ENCODE results near the gene ANKMY2.

The ANKMY2 gene

GRCh38 chr7:16609842-16610450, 35.6 kb downstream of the ANKMY2 start:
- no peaks in the 10 kb centered on the region for H3K9me2 ChIP-seq (replicated peaks; ENCODE audit: low read depth, low read length)
- no peaks in the 10 kb centered on the region for H3F3A ChIP-seq (ENCODE audit: low read depth)
- no peaks in the 10 kb centered on the region for H3K4me1 ChIP-seq (ENCODE audit: insufficient read depth, low read length, poor library complexity, severe bottlenecking)
- H3K9ac ChIP-seq (ENCODE audit: low read depth, low read length, poor library complexity, severe bottlenecking): no peak overlapping the region
- no peaks in the 10 kb centered on the region for H4K20me1 ChIP-seq (ENCODE audit: insufficient read depth, low read length, poor library complexity, severe bottlenecking)
- H2AFZ ChIP-seq (ENCODE audit: low read length): no peak overlapping the region
- H3K79me2 ChIP-seq (ENCODE audit: insufficient read depth, low read length): no peaks in the 10 kb centered on the region
- no peak overlapping the region for H3K4me3 ChIP-seq (ENCODE audit: low read length, poor library complexity, severe bottlenecking)
- H3K9me3 ChIP-seq (ENCODE audit: insufficient read depth, low read depth, low read length): no peaks in the 10 kb centered on the region
- H3K4me2 ChIP-seq (ENCODE audit: low read depth, low read length, poor library complexity, severe bottlenecking): no peak overlapping the region
- H3K36me3 ChIP-seq (ENCODE audit: insufficient read depth, low read length): peaks cover 45% of the 10 kb centered on the region; the same call in 1 of the 2 replicates
- no peaks in the 10 kb centered on the region for H3K27me3 ChIP-seq (ENCODE audit: insufficient read depth, low read length, poor library complexity, severe bottlenecking)
- TF ChIP-seq CTCF (conservative IDR thresholded peaks at IDR 0.05; ENCODE audit: low read length) (no peak), EZH2phosphoT487 (IDR thresholded peaks at IDR 0.05; ENCODE audit: borderline replicate concordance) (no peak)

GRCh38 chr7:16606704-16607103, 38.9 kb downstream of the ANKMY2 start:
- Histone ChIP-seq H4K20me1 (ENCODE audit: insufficient read depth, low read length, poor library complexity, severe bottlenecking) (no peaks in the 10 kb centered on the region), H3K9me2 (replicated peaks; ENCODE audit: low read depth, low read length) (no peaks in the 10 kb centered on the region), H3K36me3 (ENCODE audit: insufficient read depth, low read length) (peaks cover 60% of the 10 kb centered on the region; the same call in 1 of the 2 replicates), H3K4me2 (ENCODE audit: low read depth, low read length, poor library complexity, severe bottlenecking) (no peak overlapping the region), H3K4me3 (ENCODE audit: low read length, poor library complexity, severe bottlenecking) (no peak overlapping the region), H3K9ac (ENCODE audit: low read depth, low read length, poor library complexity, severe bottlenecking) (no peak overlapping the region), H3K9me3 (ENCODE audit: insufficient read depth, low read depth, low read length) (no peaks in the 10 kb centered on the region), H3K4me1 (ENCODE audit: insufficient read depth, low read length, poor library complexity, severe bottlenecking) (no peaks in the 10 kb centered on the region), H2AFZ (ENCODE audit: low read length) (no peak overlapping the region), H3K79me2 (ENCODE audit: insufficient read depth, low read length) (no peaks in the 10 kb centered on the region), H3K27me3 (ENCODE audit: insufficient read depth, low read length, poor library complexity, severe bottlenecking) (no peaks in the 10 kb centered on the region), H3F3A (ENCODE audit: low read depth) (no peaks in the 10 kb centered on the region)
- TF ChIP-seq CTCF (conservative IDR thresholded peaks at IDR 0.05; ENCODE audit: low read length) (no peak), EZH2phosphoT487 (IDR thresholded peaks at IDR 0.05; ENCODE audit: borderline replicate concordance) (no peak)

- no peak overlapping the region for H3K4me2 ChIP-seq (ENCODE audit: low read depth, low read length, poor library complexity, severe bottlenecking)
- no peaks in the 10 kb centered on the region for H3K4me1 ChIP-seq (ENCODE audit: insufficient read depth, low read length, poor library complexity, severe bottlenecking)
- H4K20me1 ChIP-seq (ENCODE audit: insufficient read depth, low read length, poor library complexity, severe bottlenecking): no peaks in the 10 kb centered on the region
- no peaks in the 10 kb centered on the region for H3F3A ChIP-seq (ENCODE audit: low read depth)
- H3K9ac ChIP-seq (ENCODE audit: low read depth, low read length, poor library complexity, severe bottlenecking): no peak overlapping the region
- H2AFZ ChIP-seq (ENCODE audit: low read length): no peak overlapping the region
- H3K9me3 ChIP-seq (ENCODE audit: insufficient read depth, low read depth, low read length): no peaks in the 10 kb centered on the region
- H3K9me2 ChIP-seq (replicated peaks; ENCODE audit: low read depth, low read length): no peaks in the 10 kb centered on the region
- peaks cover 68% of the 10 kb centered on the region; the same call in 1 of the 2 replicates for H3K36me3 ChIP-seq (ENCODE audit: insufficient read depth, low read length)
- no peak overlapping the region for H3K4me3 ChIP-seq (ENCODE audit: low read length, poor library complexity, severe bottlenecking)
- TF ChIP-seq EZH2phosphoT487 (IDR thresholded peaks at IDR 0.05; ENCODE audit: borderline replicate concordance) (no peak), CTCF (conservative IDR thresholded peaks at IDR 0.05; ENCODE audit: low read length) (peak; percentile 46)
- no peaks in the 10 kb centered on the region for H3K27me3 ChIP-seq (ENCODE audit: insufficient read depth, low read length, poor library complexity, severe bottlenecking)
- no peaks in the 10 kb centered on the region for H3K79me2 ChIP-seq (ENCODE audit: insufficient read depth, low read length)
These were observed 41.5 kb downstream of the ANKMY2 start for GRCh38 chr7:16604054-16604453.
